SJSA1 (cell line): ENCODE results near the gene CRYBA4. TPM values are rescaled to one million over a fixed set of nuclear protein-coding genes. Genes with fewer than 3 reads are reported as not detected.

ENCODE experiments used
- DNase-seq, 2 experiments: peaks; one replicate each; pipeline ENCODE4 v3.0.0-alpha.2; 2015 to 2020; ENCODE audit warnings: low spot score in 2 of 2, low read depth in 1 of 2
- H3K27ac ChIP-seq: fragments of 250-450 bp; sonication (Bioruptor Pico); 2 replicates; pipeline ENCODE4 v1.5.1; 2020; ENCODE audit warnings: mild to moderate bottlenecking, moderate library complexity
- H3K27me3 ChIP-seq: fragments of 250-450 bp; sonication (Bioruptor Pico); replicated peaks from 2 replicates; pipeline ENCODE4 v1.5.1; 2020; ENCODE audit warnings: mild to moderate bottlenecking, moderate library complexity
- H3K36me3 ChIP-seq: fragments of 250-450 bp; sonication (Bioruptor Pico); 2 replicates; pipeline ENCODE4 v1.5.1; 2020; ENCODE audit warnings: mild to moderate bottlenecking
- H3K4me1 ChIP-seq: fragments of 250-450 bp; sonication (Bioruptor Pico); replicated peaks from 2 replicates; pipeline ENCODE4 v1.6.1; 2021; ENCODE audit warnings: mild to moderate bottlenecking
- H3K4me3 ChIP-seq: fragments of 250-450 bp; sonication (Bioruptor Pico); 2 replicates; pipeline ENCODE4 v1.5.1; 2020; ENCODE audit warnings: mild to moderate bottlenecking
- H3K9me3 ChIP-seq: fragments of 250-450 bp; sonication (Bioruptor Pico); replicated peaks from 2 replicates; pipeline ENCODE4 v1.5.1; 2020; ENCODE audit warnings: mild to moderate bottlenecking
- total RNA-seq: library from RNA; depleted of rRNA; stranded (reverse); fragments of >200 nt; shearing (Covaris generic); gene quantifications from 2 replicates; pipeline ENCODE4 v1.2.3, GENCODE V29; 2014

Gene CRYBA4
- total RNA-seq, 1 experiment from 2014 or later = not detected

- H3K27ac ChIP-seq = no peak overlapping the region
These were observed 1.6 kb upstream of the CRYBA4 start for GRCh38 chr22:26620197-26620596.

DNA sequence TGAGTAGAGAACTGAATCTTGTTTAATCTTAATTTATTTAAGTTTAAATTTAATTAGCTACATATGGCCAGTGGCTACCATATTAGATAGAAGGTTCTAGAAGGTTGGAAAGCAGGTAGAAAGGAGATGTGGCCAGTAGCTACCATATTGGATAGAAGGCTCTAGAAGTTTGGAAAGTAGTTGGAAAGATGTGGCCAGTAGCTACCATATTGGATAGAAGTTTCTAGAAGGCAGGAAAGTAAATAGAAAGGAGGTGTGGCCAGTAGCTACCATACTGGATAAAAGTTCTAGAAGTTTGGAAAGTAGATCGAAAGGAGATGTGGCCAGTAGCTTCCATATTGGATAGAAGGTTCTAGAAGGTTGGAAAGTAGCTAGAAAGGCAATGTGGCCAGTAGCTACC is 2.2 kb downstream of the CRYBA4 start:
- Histone ChIP-seq H3K4me3 (no peak overlapping the region), H3K27ac (no peak overlapping the region), H3K9me3 (no peaks in the 10 kb centered on the region), H3K4me1 (no peaks in the 10 kb centered on the region), H3K36me3 (no peaks in the 10 kb centered on the region), H3K27me3 (no peaks in the 10 kb centered on the region)
- no peak for DNase-seq

More at GRCh38 chr22:26620197-26620596, 1.6 kb upstream of the CRYBA4 start:
- Histone ChIP-seq H3K4me1 (no peaks in the 10 kb centered on the region), H3K27me3 (no peaks in the 10 kb centered on the region), H3K36me3 (no peaks in the 10 kb centered on the region), H3K9me3 (no peaks in the 10 kb centered on the region), H3K4me3 (no peak overlapping the region)
- no peak for DNase-seq

- no peak for DNase-seq
- H3K4me3 ChIP-seq = no peak overlapping the region
- H3K27me3 ChIP-seq = no peaks in the 10 kb centered on the region
These were observed 3.0 kb downstream of the CRYBA4 start for GRCh38 chr22:26624803-26625202.

DNA sequence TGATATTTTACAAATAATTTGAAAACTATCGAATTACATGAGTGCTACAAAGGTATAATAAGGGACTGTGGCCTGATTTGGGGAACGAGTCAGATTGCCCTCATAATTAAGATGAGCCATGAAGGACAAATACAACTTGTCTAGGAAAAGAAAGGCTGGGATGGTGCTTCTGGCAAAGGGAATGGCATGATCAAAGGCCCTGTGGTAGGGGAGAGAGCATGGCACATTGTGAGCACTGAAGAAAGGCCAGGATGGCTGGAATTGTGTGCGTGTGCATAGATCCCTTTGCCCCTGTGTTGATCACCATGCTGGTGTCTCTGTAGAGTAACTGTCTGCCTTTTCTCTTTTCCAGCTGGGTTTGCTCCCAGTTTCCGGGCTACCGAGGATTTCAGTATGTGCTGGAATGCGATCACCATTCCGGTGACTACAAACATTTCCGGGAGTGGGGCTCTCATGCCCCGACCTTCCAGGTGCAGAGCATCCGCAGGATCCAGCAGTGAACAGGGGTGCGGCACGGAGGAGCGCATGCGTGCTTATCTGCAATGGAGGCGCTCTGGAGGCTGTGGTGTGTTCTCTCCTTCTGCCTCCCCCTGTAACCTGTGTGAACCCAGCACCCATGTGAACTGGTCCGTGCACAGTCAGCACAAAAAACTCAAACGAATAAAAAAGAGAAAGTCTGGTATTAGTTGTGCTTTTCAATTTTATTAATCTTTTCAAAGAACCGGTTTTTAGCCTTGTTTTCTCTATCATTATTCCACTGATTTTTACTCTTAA is 8.4 kb downstream of the CRYBA4 start:
- Histone ChIP-seq H3K4me3 (no peak overlapping the region), H3K9me3 (no peaks in the 10 kb centered on the region), H3K4me1 (no peaks in the 10 kb centered on the region), H3K36me3 (no peaks in the 10 kb centered on the region), H3K27ac (no peak overlapping the region), H3K27me3 (no peaks in the 10 kb centered on the region)
- no peak for DNase-seq

More at GRCh38 chr22:26624803-26625202, 3.0 kb downstream of the CRYBA4 start:
- Histone ChIP-seq H3K4me1 (no peaks in the 10 kb centered on the region), H3K27ac (no peak overlapping the region), H3K36me3 (no peaks in the 10 kb centered on the region), H3K9me3 (no peaks in the 10 kb centered on the region)

GRCh38 chr22:26631282-26631681 is 9.5 kb downstream of the CRYBA4 start:
- no peaks in the 10 kb centered on the region for H3K4me1 ChIP-seq
- H3K27me3 ChIP-seq = no peaks in the 10 kb centered on the region
- H3K27ac ChIP-seq = no peak overlapping the region
- no peaks in the 10 kb centered on the region for H3K36me3 ChIP-seq
- no peaks in the 10 kb centered on the region for H3K9me3 ChIP-seq
- no peak for DNase-seq
- H3K4me3 ChIP-seq = no peak overlapping the region

DNA sequence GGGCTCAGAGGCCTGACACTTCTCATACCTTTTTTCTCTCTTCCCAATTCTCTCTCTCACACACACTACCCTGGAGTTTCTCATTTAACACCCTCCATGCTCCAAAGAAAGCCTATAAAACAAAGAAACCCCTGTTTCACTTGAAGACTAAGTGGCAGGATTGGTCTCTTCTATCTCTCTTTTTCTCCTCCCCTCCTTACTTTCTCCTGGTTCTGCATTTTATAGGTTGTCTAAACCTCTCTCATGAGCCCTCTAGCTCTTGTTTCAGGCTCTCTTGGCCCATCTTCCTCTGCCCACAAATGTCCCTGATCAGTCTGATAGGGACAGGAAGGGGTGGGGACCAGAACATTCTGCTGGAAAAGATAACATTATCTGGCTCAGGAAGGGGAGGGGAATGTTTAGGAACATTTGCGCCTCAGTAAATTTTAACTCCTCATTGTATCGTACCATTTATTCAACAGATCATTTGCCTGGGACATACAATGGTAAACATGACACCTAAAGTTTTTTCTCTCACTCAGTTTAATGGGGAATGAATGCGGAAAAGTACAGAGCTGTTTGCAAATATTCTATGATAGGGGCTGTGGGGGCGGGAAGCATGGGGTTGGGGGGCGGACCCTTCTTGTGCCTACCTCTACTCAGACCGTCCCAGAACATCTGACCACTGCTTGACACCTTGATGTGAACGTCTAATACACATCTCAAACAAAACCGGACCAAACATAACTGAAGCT is 10.8 kb downstream of the CRYBA4 start:
- H3K4me1 ChIP-seq = no peaks in the 10 kb centered on the region
- H3K36me3 ChIP-seq = no peaks in the 10 kb centered on the region
- H3K4me3 ChIP-seq = no peak overlapping the region
- no peaks in the 10 kb centered on the region for H3K9me3 ChIP-seq
- no peak overlapping the region for H3K27ac ChIP-seq
- no peak for DNase-seq
- H3K27me3 ChIP-seq = no peaks in the 10 kb centered on the region

GRCh38 chr22:26634189-26634588 is 12.4 kb downstream of the CRYBA4 start:
- Histone ChIP-seq H3K27me3 (peaks cover 2% of the 10 kb centered on the region; the same call in 1 of the 2 replicates), H3K27ac (no peak overlapping the region), H3K4me3 (no peak overlapping the region), H3K4me1 (no peaks in the 10 kb centered on the region), H3K36me3 (no peaks in the 10 kb centered on the region), H3K9me3 (no peaks in the 10 kb centered on the region)
- DNase-seq = no peak

- H3K9me3 ChIP-seq = no peaks in the 10 kb centered on the region
- H3K27ac ChIP-seq = no peak overlapping the region
- peaks cover 2% of the 10 kb centered on the region; the same call in 1 of the 2 replicates for H3K27me3 ChIP-seq
- DNase-seq = no peak
- no peaks in the 10 kb centered on the region for H3K36me3 ChIP-seq
- H3K4me1 ChIP-seq = no peaks in the 10 kb centered on the region
- no peak overlapping the region for H3K4me3 ChIP-seq
These were observed 13.4 kb downstream of the CRYBA4 start for GRCh38 chr22:26635117-26635516.

GRCh38 chr22:26636296-26636695 is 14.5 kb downstream of the CRYBA4 start:
- Histone ChIP-seq H3K36me3 (no peaks in the 10 kb centered on the region), H3K4me1 (no peaks in the 10 kb centered on the region), H3K27ac (no peak overlapping the region), H3K4me3 (no peak overlapping the region), H3K9me3 (no peaks in the 10 kb centered on the region), H3K27me3 (peaks cover 2% of the 10 kb centered on the region; the same call in 1 of the 2 replicates)
- no peak for DNase-seq

DNA sequence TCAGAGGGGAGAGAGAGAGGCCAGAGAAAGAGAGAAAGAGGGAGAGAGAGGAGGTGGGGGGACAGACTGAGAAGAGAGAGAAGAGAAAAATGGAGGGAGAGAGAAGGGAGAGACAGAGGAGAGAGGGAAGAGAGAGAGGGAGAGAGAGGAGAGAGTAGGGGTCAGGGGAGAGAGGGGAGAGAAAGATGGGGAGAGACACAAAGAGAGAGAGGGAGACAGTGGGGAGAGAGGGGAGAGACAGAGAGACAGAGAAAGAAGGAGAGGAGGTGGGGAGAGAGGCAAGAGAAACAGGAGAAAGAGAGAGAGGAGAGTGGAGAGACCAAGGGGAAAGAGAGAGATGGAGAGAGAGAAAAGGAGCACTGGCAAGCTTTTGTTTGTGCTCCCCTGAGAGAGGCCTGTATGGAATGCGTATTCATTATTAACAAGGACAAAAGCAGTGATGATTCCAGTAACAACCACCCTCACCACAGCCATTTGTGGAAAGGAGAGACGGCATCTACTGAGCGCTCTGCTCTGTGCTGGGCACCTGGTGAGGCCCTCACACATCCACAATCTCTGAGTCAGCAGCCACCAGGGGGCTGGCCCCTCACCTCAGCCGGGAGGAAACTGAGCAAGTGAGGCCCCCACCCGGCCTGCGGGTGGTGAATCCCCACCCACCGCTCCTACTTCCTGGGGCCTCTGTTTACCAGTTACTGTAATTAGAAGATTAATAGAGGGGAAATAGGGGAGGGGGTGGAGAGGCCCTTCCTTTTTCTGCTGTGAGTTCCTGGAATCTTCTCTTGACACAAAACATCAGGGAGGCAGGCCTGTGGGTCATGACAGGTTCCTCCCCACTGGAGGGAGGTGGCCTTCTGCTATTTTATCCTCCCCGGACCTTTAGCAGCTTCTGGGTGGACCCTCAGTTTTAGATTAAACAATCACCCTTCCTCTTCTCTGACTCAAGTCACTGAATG is 21.0 kb downstream of the CRYBA4 start:
- peaks cover 4% of the 10 kb centered on the region; the same call in 1 of the 2 replicates for H3K27me3 ChIP-seq
- no peak overlapping the region for H3K4me3 ChIP-seq
- H3K27ac ChIP-seq = no peak overlapping the region
- peaks cover 19% of the 10 kb centered on the region for H3K4me1 ChIP-seq
- no peaks in the 10 kb centered on the region for H3K36me3 ChIP-seq
- DNase-seq = no peak
- H3K9me3 ChIP-seq = no peaks in the 10 kb centered on the region

DNA sequence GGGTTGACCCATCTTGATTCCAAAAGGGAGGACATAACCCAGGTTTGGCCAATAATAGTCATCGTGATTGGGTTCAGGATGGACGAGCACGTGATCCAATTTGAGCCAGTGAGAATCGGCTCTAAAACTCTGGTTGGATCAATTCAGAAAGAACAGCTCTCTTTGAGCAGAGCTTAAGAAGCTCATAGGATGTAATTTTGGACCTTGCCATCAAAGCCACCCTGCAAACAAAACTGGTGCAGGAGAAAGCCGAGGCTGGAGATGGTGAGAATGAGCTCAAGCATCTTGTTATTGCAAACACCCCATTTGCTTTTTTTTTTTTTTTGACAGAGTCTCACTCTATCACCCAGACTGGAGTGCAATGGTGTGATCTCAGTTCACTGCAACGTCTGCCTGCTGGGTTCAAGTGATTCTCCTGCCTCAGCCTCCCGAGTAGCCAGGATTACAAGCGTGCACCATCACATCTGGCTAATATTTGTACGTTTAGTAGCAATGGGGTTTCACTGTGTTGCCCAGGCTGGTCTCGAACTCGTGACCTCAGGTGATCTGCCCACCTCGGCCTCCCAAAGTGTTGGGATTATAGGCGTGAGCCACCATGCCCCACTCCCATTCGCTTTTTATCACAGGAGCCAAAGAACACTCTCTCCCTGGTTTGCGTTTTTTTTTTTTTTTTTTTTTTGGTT is 21.8 kb downstream of the CRYBA4 start:
- DNase-seq = no peak
- no peak overlapping the region for H3K4me3 ChIP-seq
- no peaks in the 10 kb centered on the region for H3K9me3 ChIP-seq
- H3K36me3 ChIP-seq = no peaks in the 10 kb centered on the region
- H3K4me1 ChIP-seq = peaks cover 19% of the 10 kb centered on the region
- peaks cover 4% of the 10 kb centered on the region; the same call in 1 of the 2 replicates for H3K27me3 ChIP-seq
- H3K27ac ChIP-seq = no peak overlapping the region

GRCh38 chr22:26646158-26646557 is 24.4 kb downstream of the CRYBA4 start:
- no peak overlapping the region for H3K27ac ChIP-seq
- H3K4me3 ChIP-seq = no peak overlapping the region
- DNase-seq = no peak

GRCh38 chr22:26648011-26648497 is 26.3 kb downstream of the CRYBA4 start:
- H3K27me3 ChIP-seq = peaks cover 22% of the 10 kb centered on the region
- no peak overlapping the region for H3K27ac ChIP-seq
- H3K4me1 ChIP-seq = peaks cover 9% of the 10 kb centered on the region
- no peaks in the 10 kb centered on the region for H3K9me3 ChIP-seq
- H3K36me3 ChIP-seq = no peaks in the 10 kb centered on the region
- DNase-seq = no peak
- no peak overlapping the region for H3K4me3 ChIP-seq

More at GRCh38 chr22:26646158-26646557, 24.4 kb downstream of the CRYBA4 start:
- peaks cover 10% of the 10 kb centered on the region; the same call in 1 of the 2 replicates for H3K27me3 ChIP-seq
- no peaks in the 10 kb centered on the region for H3K9me3 ChIP-seq
- no peaks in the 10 kb centered on the region for H3K36me3 ChIP-seq
- H3K4me1 ChIP-seq = peaks cover 19% of the 10 kb centered on the region
